ENCODE results near the gene LSM4. TPM values are rescaled to one million over a fixed set of nuclear protein-coding genes. Genes with fewer than 3 reads are reported as not detected.
A peak's percentile ranks its signal among the peaks of the same experiment; 100 is the strongest.

The LSM4 gene
- total RNA-seq, 2 experiments from 2014 or later, result 40.2 to 47.4 TPM

GRCh38 chr19:18317961-18318800 is 4.7 kb downstream of the LSM4 start:
- DNase-seq (peak in 11 of 14 experiments; percentile 24 to 78 (median 54)), ATAC-seq (ENCODE audit: poor library complexity) (peak; percentile 61)
- H3K4me1 ChIP-seq (ENCODE audit: insufficient read depth, low read length), result peaks cover 75% of the 10 kb centered on the region
- Mint-ChIP-seq H3K27me3 (no peaks in the 10 kb centered on the region), H3K27ac (peak overlapping the region; percentile 90), H3K9me3 (no peaks in the 10 kb centered on the region), H3K36me3 (ENCODE audit: low read depth) (peaks cover 25% of the 10 kb centered on the region), H3K4me1 (ENCODE audit: low read depth) (peaks cover 51% of the 10 kb centered on the region), H3K4me3 (peak overlapping the region; percentile 84)
- ChIA-PET POLR2A (interaction anchor here (0.7 to 13.9 kb wide), 7 partner anchors 8 to 43 kb away, joined by 3 to 761 read pairs (median 4); partner anchors contain the start of gene JUND), CTCF (interaction anchor here (1.2 to 19.5 kb wide), 4 partner anchors 10 to 126 kb away, joined by 3 to 340 read pairs (median 8); partner anchors contain the start of gene JUND)
- H3K27ac ChIP-seq (ENCODE audit: low read depth in 1 of 2, low read length in 2 of 2), result peak overlapping the region; percentile 87 to 92
- H3K27me3 ChIP-seq (ENCODE audit: control insufficient read depth in 1 of 2, insufficient read depth in 2 of 2, low read length in 2 of 2), result no peaks in the 10 kb centered on the region
- peaks cover 12% of the 10 kb centered on the region for H3K36me3 ChIP-seq (ENCODE audit: insufficient read depth, low read length)
- intact Hi-C loops (cut with DNase I, micrococcal nuclease), result no loop called here
- TF ChIP-seq, protein P1, sequence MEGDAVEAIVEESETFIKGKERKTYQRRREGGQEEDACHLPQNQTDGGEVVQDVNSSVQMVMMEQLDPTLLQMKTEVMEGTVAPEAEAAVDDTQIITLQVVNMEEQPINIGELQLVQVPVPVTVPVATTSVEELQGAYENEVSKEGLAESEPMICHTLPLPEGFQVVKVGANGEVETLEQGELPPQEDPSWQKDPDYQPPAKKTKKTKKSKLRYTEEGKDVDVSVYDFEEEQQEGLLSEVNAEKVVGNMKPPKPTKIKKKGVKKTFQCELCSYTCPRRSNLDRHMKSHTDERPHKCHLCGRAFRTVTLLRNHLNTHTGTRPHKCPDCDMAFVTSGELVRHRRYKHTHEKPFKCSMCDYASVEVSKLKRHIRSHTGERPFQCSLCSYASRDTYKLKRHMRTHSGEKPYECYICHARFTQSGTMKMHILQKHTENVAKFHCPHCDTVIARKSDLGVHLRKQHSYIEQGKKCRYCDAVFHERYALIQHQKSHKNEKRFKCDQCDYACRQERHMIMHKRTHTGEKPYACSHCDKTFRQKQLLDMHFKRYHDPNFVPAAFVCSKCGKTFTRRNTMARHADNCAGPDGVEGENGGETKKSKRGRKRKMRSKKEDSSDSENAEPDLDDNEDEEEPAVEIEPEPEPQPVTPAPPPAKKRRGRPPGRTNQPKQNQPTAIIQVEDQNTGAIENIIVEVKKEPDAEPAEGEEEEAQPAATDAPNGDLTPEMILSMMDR (IDR thresholded peaks at IDR 0.05), result no peak
- no peaks in the 10 kb centered on the region for H3K9me3 ChIP-seq (ENCODE audit: control insufficient read depth in 1 of 2, insufficient read depth in 1 of 2, low read length in 2 of 2)
- H3K4me3 ChIP-seq (ENCODE audit: low read length), result peak overlapping the region; percentile 40

- Mint-ChIP-seq H3K36me3 (ENCODE audit: low read depth) (peaks cover 40% of the 10 kb centered on the region), H3K9me3 (no peaks in the 10 kb centered on the region), H3K4me3 (no peak overlapping the region), H3K27ac (no peak overlapping the region), H3K27me3 (no peaks in the 10 kb centered on the region), H3K4me1 (ENCODE audit: low read depth) (peaks cover 11% of the 10 kb centered on the region)
- intact Hi-C loops (cut with DNase I, micrococcal nuclease), result no loop called here
- CTCF ChIA-PET, result no interaction called here
- Histone ChIP-seq H3K4me1 (ENCODE audit: insufficient read depth, low read length) (peaks cover 48% of the 10 kb centered on the region), H3K27me3 (ENCODE audit: control insufficient read depth in 1 of 2, insufficient read depth in 2 of 2, low read length in 2 of 2) (no peaks in the 10 kb centered on the region), H3K9me3 (ENCODE audit: control insufficient read depth in 1 of 2, insufficient read depth in 1 of 2, low read length in 2 of 2) (no peaks in the 10 kb centered on the region), H3K36me3 (ENCODE audit: insufficient read depth, low read length) (peaks cover 40% of the 10 kb centered on the region), H3K4me3 (ENCODE audit: low read length) (no peak overlapping the region), H3K27ac (ENCODE audit: low read depth in 1 of 2, low read length in 2 of 2) (peak overlapping the region in 1 of 2 donors; percentile 43)
- ATAC-seq (ENCODE audit: poor library complexity), result no peak
- no peak for DNase-seq
- TF ChIP-seq, protein P1 (IDR thresholded peaks at IDR 0.05), result no peak
- POLR2A ChIA-PET, result interaction anchor here (1.7 to 13.9 kb wide), 2 partner anchors 10 to 28 kb away, joined by 4 to 761 read pairs; partner anchors contain the start of gene JUND
These were observed 9.5 kb downstream of the LSM4 start for GRCh38 chr19:18313398-18313797.

- H3K9me3 Mint-ChIP-seq, result no peaks in the 10 kb centered on the region
- H3K27me3 Mint-ChIP-seq, result no peaks in the 10 kb centered on the region
- DNase-seq (no peak), ATAC-seq (ENCODE audit: poor library complexity) (no peak)
- no peak overlapping the region for H3K27ac Mint-ChIP-seq
- ChIA-PET POLR2A (interaction anchor here (1.7 to 13.9 kb wide), 2 partner anchors 8 to 26 kb away, joined by 4 to 761 read pairs; partner anchors contain the start of gene JUND), CTCF (interaction anchor here (0.9 kb wide), 1 partner anchor 32 kb away, joined by 3 read pairs; no protein-coding TSS in a partner anchor)
- Histone ChIP-seq H3K4me3 (ENCODE audit: low read length) (no peak overlapping the region), H3K9me3 (ENCODE audit: control insufficient read depth in 1 of 2, insufficient read depth in 1 of 2, low read length in 2 of 2) (peaks cover 0 to 6% of the 10 kb centered on the region in 2 experiments), H3K4me1 (ENCODE audit: insufficient read depth, low read length) (peaks cover 48% of the 10 kb centered on the region), H3K36me3 (ENCODE audit: insufficient read depth, low read length) (peaks cover 52% of the 10 kb centered on the region), H3K27me3 (ENCODE audit: control insufficient read depth in 1 of 2, insufficient read depth in 2 of 2, low read length in 2 of 2) (no peaks in the 10 kb centered on the region), H3K27ac (ENCODE audit: low read depth in 1 of 2, low read length in 2 of 2) (no peak overlapping the region)
- intact Hi-C loops (cut with DNase I, micrococcal nuclease), result no loop called here
- peaks cover 43% of the 10 kb centered on the region for H3K36me3 Mint-ChIP-seq (ENCODE audit: low read depth)
- TF ChIP-seq, protein P1 (IDR thresholded peaks at IDR 0.05), result no peak
- no peak overlapping the region for H3K4me3 Mint-ChIP-seq
- peaks cover 6% of the 10 kb centered on the region for H3K4me1 Mint-ChIP-seq (ENCODE audit: low read depth)
These were observed 10.8 kb downstream of the LSM4 start for GRCh38 chr19:18312092-18312534.

Data from CD4-positive, alpha-beta T cell (primary cell).